Measurements from ENCODE around the gene OR1K1.

DNA sequence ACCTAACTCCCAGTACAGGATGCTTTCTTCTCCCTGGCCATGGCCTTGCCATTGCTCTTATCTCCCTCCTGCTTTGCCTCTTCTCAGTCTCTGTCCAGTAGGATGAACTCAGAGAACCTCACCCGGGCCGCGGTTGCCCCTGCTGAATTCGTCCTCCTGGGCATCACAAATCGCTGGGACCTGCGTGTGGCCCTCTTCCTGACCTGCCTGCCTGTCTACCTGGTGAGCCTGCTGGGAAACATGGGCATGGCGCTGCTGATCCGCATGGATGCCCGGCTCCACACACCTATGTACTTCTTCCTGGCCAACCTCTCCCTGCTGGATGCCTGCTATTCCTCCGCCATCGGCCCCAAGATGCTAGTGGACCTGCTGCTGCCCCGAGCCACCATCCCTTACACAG, 11.1 kb upstream of the OR1K1 start, which contains the start of gene OR5C1:
- TF ChIP-seq, protein P1, sequence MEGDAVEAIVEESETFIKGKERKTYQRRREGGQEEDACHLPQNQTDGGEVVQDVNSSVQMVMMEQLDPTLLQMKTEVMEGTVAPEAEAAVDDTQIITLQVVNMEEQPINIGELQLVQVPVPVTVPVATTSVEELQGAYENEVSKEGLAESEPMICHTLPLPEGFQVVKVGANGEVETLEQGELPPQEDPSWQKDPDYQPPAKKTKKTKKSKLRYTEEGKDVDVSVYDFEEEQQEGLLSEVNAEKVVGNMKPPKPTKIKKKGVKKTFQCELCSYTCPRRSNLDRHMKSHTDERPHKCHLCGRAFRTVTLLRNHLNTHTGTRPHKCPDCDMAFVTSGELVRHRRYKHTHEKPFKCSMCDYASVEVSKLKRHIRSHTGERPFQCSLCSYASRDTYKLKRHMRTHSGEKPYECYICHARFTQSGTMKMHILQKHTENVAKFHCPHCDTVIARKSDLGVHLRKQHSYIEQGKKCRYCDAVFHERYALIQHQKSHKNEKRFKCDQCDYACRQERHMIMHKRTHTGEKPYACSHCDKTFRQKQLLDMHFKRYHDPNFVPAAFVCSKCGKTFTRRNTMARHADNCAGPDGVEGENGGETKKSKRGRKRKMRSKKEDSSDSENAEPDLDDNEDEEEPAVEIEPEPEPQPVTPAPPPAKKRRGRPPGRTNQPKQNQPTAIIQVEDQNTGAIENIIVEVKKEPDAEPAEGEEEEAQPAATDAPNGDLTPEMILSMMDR (conservative IDR thresholded peaks at IDR 0.05), result no peak
- no peak for TF ChIP-seq ZFX (IDR thresholded peaks at IDR 0.05)
